Measurements from ENCODE around the gene RALGAPA1. TPM values are rescaled to one million over a fixed set of nuclear protein-coding genes. Genes with fewer than 3 reads are reported as not detected.

Gene RALGAPA1
- total and polyA plus RNA-seq, 2 of the 13 experiments (the other 11 are each of a cell fraction or from before 2014, with no cell fraction given), result 65.0 to 89.2 TPM

DNA sequence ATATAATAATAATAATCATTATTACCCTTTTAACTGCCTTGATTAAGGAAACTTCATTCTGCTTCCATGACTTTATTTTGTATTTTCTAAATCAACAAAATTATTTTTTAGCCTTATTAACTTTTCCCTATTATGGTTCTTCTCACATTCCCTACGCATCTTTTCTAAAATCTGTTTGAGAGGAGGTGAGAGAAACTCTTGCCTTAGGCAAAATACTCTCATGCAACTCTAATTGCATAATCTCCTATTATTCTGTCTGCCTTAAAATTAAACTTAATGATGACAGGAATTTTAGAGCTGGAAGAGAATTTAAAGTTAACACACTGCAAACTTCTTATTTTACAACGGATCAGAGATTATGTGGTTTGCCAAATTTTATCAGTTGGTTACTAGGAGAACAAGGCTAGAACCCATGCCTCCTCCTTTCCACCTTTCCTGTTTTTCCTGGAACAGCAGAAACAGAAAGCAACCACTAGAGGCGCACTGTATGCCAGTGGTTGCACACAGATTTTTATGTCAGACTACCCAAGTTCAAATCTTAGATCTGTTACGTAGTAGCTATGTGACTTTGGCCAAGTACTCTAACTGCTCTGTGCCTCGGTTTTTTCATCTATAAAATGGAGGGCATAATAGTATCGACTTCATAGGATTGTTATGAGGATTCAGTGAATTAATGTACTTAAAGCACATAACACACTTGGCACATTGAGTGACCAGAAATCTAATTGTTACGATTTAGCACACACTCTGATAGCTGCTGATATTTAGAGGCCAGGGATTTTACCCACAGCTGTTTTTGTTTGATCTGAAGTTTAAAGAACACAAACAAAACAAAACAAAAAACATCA, 12.7 kb upstream of the RALGAPA1 start (continued):
- TF ChIP-seq, protein P1, sequence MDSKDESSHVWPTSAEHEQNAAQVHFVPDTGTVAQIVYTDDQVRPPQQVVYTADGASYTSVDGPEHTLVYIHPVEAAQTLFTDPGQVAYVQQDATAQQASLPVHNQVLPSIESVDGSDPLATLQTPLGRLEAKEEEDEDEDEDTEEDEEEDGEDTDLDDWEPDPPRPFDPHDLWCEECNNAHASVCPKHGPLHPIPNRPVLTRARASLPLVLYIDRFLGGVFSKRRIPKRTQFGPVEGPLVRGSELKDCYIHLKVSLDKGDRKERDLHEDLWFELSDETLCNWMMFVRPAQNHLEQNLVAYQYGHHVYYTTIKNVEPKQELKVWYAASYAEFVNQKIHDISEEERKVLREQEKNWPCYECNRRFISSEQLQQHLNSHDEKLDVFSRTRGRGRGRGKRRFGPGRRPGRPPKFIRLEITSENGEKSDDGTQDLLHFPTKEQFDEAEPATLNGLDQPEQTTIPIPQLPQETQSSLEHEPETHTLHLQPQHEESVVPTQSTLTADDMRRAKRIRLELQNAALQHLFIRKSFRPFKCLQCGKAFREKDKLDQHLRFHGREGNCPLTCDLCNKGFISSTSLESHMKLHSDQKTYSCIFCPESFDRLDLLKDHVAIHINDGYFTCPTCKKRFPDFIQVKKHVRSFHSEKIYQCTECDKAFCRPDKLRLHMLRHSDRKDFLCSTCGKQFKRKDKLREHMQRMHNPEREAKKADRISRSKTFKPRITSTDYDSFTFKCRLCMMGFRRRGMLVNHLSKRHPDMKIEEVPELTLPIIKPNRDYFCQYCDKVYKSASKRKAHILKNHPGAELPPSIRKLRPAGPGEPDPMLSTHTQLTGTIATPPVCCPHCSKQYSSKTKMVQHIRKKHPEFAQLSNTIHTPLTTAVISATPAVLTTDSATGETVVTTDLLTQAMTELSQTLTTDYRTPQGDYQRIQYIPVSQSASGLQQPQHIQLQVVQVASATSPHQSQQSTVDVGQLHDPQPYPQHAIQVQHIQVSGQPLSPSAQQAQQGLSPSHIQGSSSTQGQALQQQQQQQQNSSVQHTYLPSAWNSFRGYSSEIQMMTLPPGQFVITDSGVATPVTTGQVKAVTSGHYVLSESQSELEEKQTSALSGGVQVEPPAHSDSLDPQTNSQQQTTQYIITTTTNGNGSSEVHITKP (CRISPR knock-in tag; IDR thresholded peaks at IDR 0.05; ENCODE audit: low read depth), result no peak
- TF ChIP-seq, protein P2, sequence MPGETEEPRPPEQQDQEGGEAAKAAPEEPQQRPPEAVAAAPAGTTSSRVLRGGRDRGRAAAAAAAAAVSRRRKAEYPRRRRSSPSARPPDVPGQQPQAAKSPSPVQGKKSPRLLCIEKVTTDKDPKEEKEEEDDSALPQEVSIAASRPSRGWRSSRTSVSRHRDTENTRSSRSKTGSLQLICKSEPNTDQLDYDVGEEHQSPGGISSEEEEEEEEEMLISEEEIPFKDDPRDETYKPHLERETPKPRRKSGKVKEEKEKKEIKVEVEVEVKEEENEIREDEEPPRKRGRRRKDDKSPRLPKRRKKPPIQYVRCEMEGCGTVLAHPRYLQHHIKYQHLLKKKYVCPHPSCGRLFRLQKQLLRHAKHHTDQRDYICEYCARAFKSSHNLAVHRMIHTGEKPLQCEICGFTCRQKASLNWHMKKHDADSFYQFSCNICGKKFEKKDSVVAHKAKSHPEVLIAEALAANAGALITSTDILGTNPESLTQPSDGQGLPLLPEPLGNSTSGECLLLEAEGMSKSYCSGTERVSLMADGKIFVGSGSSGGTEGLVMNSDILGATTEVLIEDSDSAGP (CRISPR knock-in tag; IDR thresholded peaks at IDR 0.05; ENCODE audit: borderline replicate concordance), result no peak
- TF ChIP-seq ZC3H4 (CRISPR knock-in tag; IDR thresholded peaks at IDR 0.05; ENCODE audit: borderline replicate concordance) (no peak; the same call in 1 of the 2 replicates), ZNF709 (CRISPR knock-in tag; IDR thresholded peaks at IDR 0.05) (no peak), SP2 (CRISPR knock-in tag; IDR thresholded peaks at IDR 0.05) (no peak), ZMAT3 (CRISPR knock-in tag; conservative IDR thresholded peaks at IDR 0.05) (0 out of 2 replicates have a peak, but pooled peaks have one; percentile 68), ATF7-NPFF (CRISPR knock-in tag; IDR thresholded peaks at IDR 0.05; ENCODE audit: low read depth) (no peak), ZNF235 (CRISPR knock-in tag; IDR thresholded peaks at IDR 0.05; ENCODE audit: borderline replicate concordance) (no peak), KLF6 (CRISPR knock-in tag; IDR thresholded peaks at IDR 0.05) (peak; percentile 57; the same call in 1 of the 2 replicates), GATA4 (IDR thresholded peaks at IDR 0.05; ENCODE audit: borderline replicate concordance, low read depth) (no peak), NCOA5 (CRISPR knock-in tag; IDR thresholded peaks at IDR 0.05) (no peak), SSRP1 (CRISPR knock-in tag; IDR thresholded peaks at IDR 0.05) (no peak), JUN (CRISPR knock-in tag; IDR thresholded peaks at IDR 0.05) (no peak), ZNF17 (CRISPR knock-in tag; IDR thresholded peaks at IDR 0.05) (no peak), TBX3 (IDR thresholded peaks at IDR 0.05; ENCODE audit: borderline replicate concordance) (no peak), RELA (CRISPR knock-in tag; IDR thresholded peaks at IDR 0.05) (no peak), HNRNPLL (IDR thresholded peaks at IDR 0.05; ENCODE audit: low read depth, low read length, poor library complexity, severe bottlenecking) (no peak), CCDC6 (CRISPR knock-in tag; IDR thresholded peaks at IDR 0.05) (peak; percentile 72; the same call in 1 of the 2 replicates), PAX8 (CRISPR knock-in tag; IDR thresholded peaks at IDR 0.05; ENCODE audit: borderline replicate concordance) (no peak), ARHGAP35 (CRISPR knock-in tag; IDR thresholded peaks at IDR 0.05; ENCODE audit: borderline replicate concordance) (no peak), ZNF558 (CRISPR knock-in tag; IDR thresholded peaks at IDR 0.05; ENCODE audit: borderline replicate concordance) (no peak), CAMTA2 (CRISPR knock-in tag; IDR thresholded peaks at IDR 0.05; ENCODE audit: borderline replicate concordance) (no peak), NR1H2 (CRISPR knock-in tag; IDR thresholded peaks at IDR 0.05; ENCODE audit: borderline replicate concordance, low read depth) (no peak), STAT5B (CRISPR knock-in tag; IDR thresholded peaks at IDR 0.05) (0 out of 2 replicates have a peak, but pooled peaks have one; percentile 72), ZNF790 (CRISPR knock-in tag; IDR thresholded peaks at IDR 0.05; ENCODE audit: borderline replicate concordance) (no peak), TBP (CRISPR knock-in tag; IDR thresholded peaks at IDR 0.05) (peak; percentile 86; the same call in 1 of the 2 replicates)
